Fibroblast of lung (primary cell): ENCODE results near the gene RTP3.

ENCODE experiments used
- EZH2 ChIP-seq: IDR thresholded peaks from 2 replicates; pipeline ENCODE4 v1.5.1; 2012; ENCODE audit warnings: low read length, control low read depth, mild to moderate bottlenecking; ENCODE audit errors: missing control alignments
- TF ChIP-seq, protein P1 (sequence below), 2 donors: IDR thresholded peaks in 1 of 2; conservative IDR thresholded peaks in 1 of 2; 1 replicate in 1 of 2; 2 replicates in 1 of 2; pipeline ENCODE4 v1.5.1; 2011 to 2012; ENCODE audit warnings: low read length in 2 of 2, control low read depth in 1 of 2, inconsistent platforms in 1 of 2, low read depth in 1 of 2, mild to moderate bottlenecking in 1 of 2

DNA sequence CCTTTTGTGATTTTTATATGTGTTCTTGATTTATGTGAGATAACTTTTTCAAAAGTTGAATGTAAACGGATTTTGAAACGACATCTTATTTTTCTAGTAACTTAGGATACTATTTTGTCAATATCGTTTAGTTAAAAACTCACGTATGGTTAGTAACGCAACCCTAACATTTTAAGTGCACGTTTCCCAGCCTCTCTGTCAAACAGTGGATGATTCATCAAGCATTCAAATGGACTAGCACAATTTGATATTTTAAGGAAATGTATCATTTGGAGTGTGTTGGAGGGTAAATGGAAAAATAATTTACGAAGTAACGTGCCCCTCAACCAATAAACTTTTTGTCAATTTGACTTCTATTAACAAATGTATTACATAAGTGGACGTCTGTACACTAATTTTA, 23.3 kb downstream of the RTP3 start:
- TF ChIP-seq, protein P1, sequence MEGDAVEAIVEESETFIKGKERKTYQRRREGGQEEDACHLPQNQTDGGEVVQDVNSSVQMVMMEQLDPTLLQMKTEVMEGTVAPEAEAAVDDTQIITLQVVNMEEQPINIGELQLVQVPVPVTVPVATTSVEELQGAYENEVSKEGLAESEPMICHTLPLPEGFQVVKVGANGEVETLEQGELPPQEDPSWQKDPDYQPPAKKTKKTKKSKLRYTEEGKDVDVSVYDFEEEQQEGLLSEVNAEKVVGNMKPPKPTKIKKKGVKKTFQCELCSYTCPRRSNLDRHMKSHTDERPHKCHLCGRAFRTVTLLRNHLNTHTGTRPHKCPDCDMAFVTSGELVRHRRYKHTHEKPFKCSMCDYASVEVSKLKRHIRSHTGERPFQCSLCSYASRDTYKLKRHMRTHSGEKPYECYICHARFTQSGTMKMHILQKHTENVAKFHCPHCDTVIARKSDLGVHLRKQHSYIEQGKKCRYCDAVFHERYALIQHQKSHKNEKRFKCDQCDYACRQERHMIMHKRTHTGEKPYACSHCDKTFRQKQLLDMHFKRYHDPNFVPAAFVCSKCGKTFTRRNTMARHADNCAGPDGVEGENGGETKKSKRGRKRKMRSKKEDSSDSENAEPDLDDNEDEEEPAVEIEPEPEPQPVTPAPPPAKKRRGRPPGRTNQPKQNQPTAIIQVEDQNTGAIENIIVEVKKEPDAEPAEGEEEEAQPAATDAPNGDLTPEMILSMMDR (conservative IDR thresholded peaks at IDR 0.05 in 1 of 2, IDR thresholded peaks at IDR 0.05 in 1 of 2; ENCODE audit: low read depth in 1 of 2, low read length in 2 of 2): no peak
- no peak for TF ChIP-seq EZH2
